HPDE6-E6E7 (cell line): Measurements from ENCODE around the gene IKZF3.
"Not testable (repeated sequence)": the region's sequence is repeated elsewhere in the genome, so short reads cannot be mapped to it uniquely, and the experiment has no call there.

Source experiments
- DNase-seq: peaks from one replicate; pipeline ENCODE4 v3.0.0; 2011; ENCODE audit warnings: missing footprints; ENCODE audit errors: extremely low spot score

The IKZF3 gene

GRCh38 chr17:39781031-39781860 is 82.9 kb downstream of the IKZF3 start:
- no peak for DNase-seq

GRCh38 chr17:39777534-39778365 is 86.4 kb downstream of the IKZF3 start:
- DNase-seq: no peak

- DNase-seq: no peak
Measured at GRCh38 chr17:39776252-39776651, 87.9 kb downstream of the IKZF3 start.

GRCh38 chr17:39775031-39775430 is 89.1 kb downstream of the IKZF3 start:
- no peak for DNase-seq

GRCh38 chr17:39774047-39774446 is 90.1 kb downstream of the IKZF3 start:
- no peak for DNase-seq

- no peak for DNase-seq
Measured at GRCh38 chr17:39772987-39773934, 90.9 kb downstream of the IKZF3 start.

- DNase-seq: no peak
Measured at GRCh38 chr17:39772415-39772814, 91.7 kb downstream of the IKZF3 start.

GRCh38 chr17:39769974-39770587 is 94.0 kb downstream of the IKZF3 start:
- peak; percentile 87 for DNase-seq

GRCh38 chr17:39767147-39767546 is 97.0 kb downstream of the IKZF3 start:
- no peak for DNase-seq

- DNase-seq: no peak
Measured at GRCh38 chr17:39765766-39766165, 98.3 kb downstream of the IKZF3 start.

GRCh38 chr17:39765175-39765574 is 98.9 kb downstream of the IKZF3 start:
- no peak for DNase-seq

GRCh38 chr17:39764171-39764570 is 99.9 kb downstream of the IKZF3 start:
- DNase-seq: not testable (repeated sequence)

GRCh38 chr17:39763051-39763820 is 100.9 kb downstream of the IKZF3 start:
- DNase-seq: no peak

GRCh38 chr17:39761861-39762496 is 102.1 kb downstream of the IKZF3 start:
- no peak for DNase-seq

GRCh38 chr17:39759204-39759603 is 104.9 kb downstream of the IKZF3 start:
- no peak for DNase-seq

- DNase-seq: no peak
Measured at GRCh38 chr17:39757931-39758873, 105.9 kb downstream of the IKZF3 start.

GRCh38 chr17:39757176-39757662 is 106.9 kb downstream of the IKZF3 start:
- no peak for DNase-seq

GRCh38 chr17:39756380-39757079 is 107.6 kb downstream of the IKZF3 start:
- no peak for DNase-seq
